HepG2 (cell line): Measurements from ENCODE around the gene COA4. TPM values are rescaled to one million over a fixed set of nuclear protein-coding genes. Genes with fewer than 3 reads are reported as not detected.

Experiments
- FUBP1 ChIP-seq: sonication (generic); formaldehyde crosslinking; IDR thresholded peaks from 2 replicates; pipeline ENCODE4 v1.5.1; 2020; ENCODE audit warnings: missing genetic modification reagents, mild to moderate bottlenecking, borderline replicate concordance
- HHEX ChIP-seq: IDR thresholded peaks from 2 replicates; pipeline ENCODE4 v1.6.1; 2016; ENCODE audit warnings: control low read depth
- IRF9 ChIP-seq: sonication (generic); formaldehyde crosslinking; IDR thresholded peaks from 2 replicates; pipeline ENCODE4 v1.8.0; 2022; ENCODE audit warnings: missing genetic modification reagents, mild to moderate bottlenecking, borderline replicate concordance
- IRX3 ChIP-seq: sonication (generic); formaldehyde crosslinking; IDR thresholded peaks from 2 replicates; pipeline ENCODE4 v1.8.1; 2023; ENCODE audit warnings: mild to moderate bottlenecking, low read depth, missing genetic modification reagents, borderline replicate concordance
- MAFK ChIP-seq, 2 experiments: IDR thresholded peaks in 1 of 2; conservative IDR thresholded peaks in 1 of 2; 2 replicates each; pipeline ENCODE4 v1.6.1; 2011; ENCODE audit warnings: improper control_type of control experiment in 2 of 2, low read length in 2 of 2
- MBNL3 ChIP-seq: fragments of 250-450 bp; sonication (Bioruptor Pico); conservative IDR thresholded peaks from 2 replicates; pipeline ENCODE4 v1.8.0; 2022; ENCODE audit warnings: mild to moderate bottlenecking, inconsistent platforms
- MEIS1 ChIP-seq: sonication (generic); formaldehyde crosslinking; IDR thresholded peaks from 2 replicates; pipeline ENCODE4 v1.9.0; 2021; ENCODE audit warnings: mild to moderate bottlenecking, missing genetic modification reagents, moderate library complexity, borderline replicate concordance
- NFATC3 ChIP-seq: sonication (generic); formaldehyde crosslinking; IDR thresholded peaks from 2 replicates; pipeline ENCODE4 v1.5.1; 2020; ENCODE audit warnings: mild to moderate bottlenecking, missing genetic modification reagents
- NR2C2 ChIP-seq: sonication (generic); formaldehyde crosslinking; IDR thresholded peaks from 2 replicates; pipeline ENCODE4 v1.4.0; 2020; ENCODE audit warnings: missing genetic modification reagents, mild to moderate bottlenecking, moderate library complexity, borderline replicate concordance
- PAWR ChIP-seq: sonication (generic); formaldehyde crosslinking; IDR thresholded peaks from 2 replicates; pipeline ENCODE4 v1.4.0; 2020; ENCODE audit warnings: missing genetic modification reagents, mild to moderate bottlenecking, borderline replicate concordance
- REST ChIP-seq, 2 experiments: IDR thresholded peaks; 2 replicates each; pipeline ENCODE4 v1.6.1; 2011 to 2012; ENCODE audit warnings: low read length in 2 of 2, borderline replicate concordance in 1 of 2, low read depth in 1 of 2, mild to moderate bottlenecking in 1 of 2, moderate library complexity in 1 of 2
- SMAD3 ChIP-seq: sonication (generic); formaldehyde crosslinking; IDR thresholded peaks from 2 replicates; pipeline ENCODE4 v1.4.0; 2020; ENCODE audit warnings: missing genetic modification reagents
- SOX5 ChIP-seq: IDR thresholded peaks from 2 replicates; pipeline ENCODE4 v1.6.1; 2016; ENCODE audit warnings: borderline replicate concordance
- SPEN ChIP-seq: sonication (generic); formaldehyde crosslinking; IDR thresholded peaks from 2 replicates; pipeline ENCODE4 v1.5.1; 2020; ENCODE audit warnings: low read depth, mild to moderate bottlenecking, missing genetic modification reagents
- THAP8 ChIP-seq: sonication (generic); formaldehyde crosslinking; IDR thresholded peaks from 2 replicates; pipeline ENCODE4 v1.5.1; 2020; ENCODE audit warnings: missing genetic modification reagents, mild to moderate bottlenecking, borderline replicate concordance
- ZNF510 ChIP-seq: sonication (generic); formaldehyde crosslinking; IDR thresholded peaks from 2 replicates; pipeline ENCODE4 v1.4.0; 2020; ENCODE audit warnings: low read depth, mild to moderate bottlenecking, missing genetic modification reagents
- ZNF570 ChIP-seq: sonication (generic); formaldehyde crosslinking; IDR thresholded peaks from 2 replicates; pipeline ENCODE4 v1.4.0; 2020; ENCODE audit warnings: mild to moderate bottlenecking, missing genetic modification reagents, borderline replicate concordance
- ZSCAN5A ChIP-seq: sonication (generic); formaldehyde crosslinking; IDR thresholded peaks from 2 replicates; pipeline ENCODE4 v1.8.0; 2022; ENCODE audit warnings: mild to moderate bottlenecking, missing genetic modification reagents, borderline replicate concordance
- polyA plus RNA-seq, 8 experiments: library from polyadenylated mRNA; depleted of rRNA in 3 of 8; stranded (reverse) in 7 of 8; unstranded in 1 of 8; fragments of >200 nt; fragmentation: Illumina TruSeq in 4 of 8; extraction: Trizol in 4 of 8; gene quantifications; 2 replicates each; pipeline versions ENCODE4 v1.2.1 to v1.2.3, GENCODE V29; 2011 to 2016; ENCODE audit warnings: low read depth in 4 of 8, missing spikeins in 1 of 8, mixed read lengths in 1 of 8; ENCODE audit not compliant: insufficient read depth in 1 of 8
- total RNA-seq, 5 experiments: library from RNA; depleted of rRNA; stranded (reverse); fragments of >200 nt; fragmentation: Illumina TruSeq; extraction: Trizol; gene quantifications; 2 replicates each; pipeline ENCODE4 v1.2.3, GENCODE V29; 2016; ENCODE audit warnings: low read depth in 1 of 5

The COA4 gene
- total and polyA plus RNA-seq, 2 of the 13 experiments (the other 11 are each of a cell fraction or from before 2014, with no cell fraction given) = 107 to 109 TPM

- peak in 1 of 2 experiments; percentile 49; a peak in 1 of 4 replicates for TF ChIP-seq REST (IDR thresholded peaks at IDR 0.05; ENCODE audit: borderline replicate concordance in 1 of 2, low read depth in 1 of 2, low read length in 2 of 2)
- peak; percentile 51; the same call in 1 of the 2 replicates for TF ChIP-seq ZSCAN5A (CRISPR knock-in tag)
- peak; percentile 88 for TF ChIP-seq SPEN (CRISPR knock-in tag)
- no peak for TF ChIP-seq HHEX (CRISPR knock-in tag)
- TF ChIP-seq NFATC3 = peak; percentile 81; the same call in 1 of the 2 replicates
- peak; percentile 65; the same call in 1 of the 2 replicates for TF ChIP-seq NR2C2 (CRISPR knock-in tag)
- TF ChIP-seq MEIS1 (CRISPR knock-in tag) = 0 out of 2 replicates have a peak, but pooled peaks have one; percentile 31
- TF ChIP-seq THAP8 (CRISPR knock-in tag) = no peak; the same call in 1 of the 2 replicates
- TF ChIP-seq SOX5 (CRISPR knock-in tag) = no peak; the same call in 1 of the 2 replicates
- peak; percentile 55; the same call in 1 of the 2 replicates for TF ChIP-seq ZNF510
- no peak for TF ChIP-seq IRX3 (CRISPR knock-in tag)
- TF ChIP-seq MAFK (conservative IDR thresholded peaks at IDR 0.05 in 1 of 2, IDR thresholded peaks at IDR 0.05 in 1 of 2; ENCODE audit: low read length in 2 of 2) = no peak
- TF ChIP-seq SMAD3 (CRISPR knock-in tag) = peak; percentile 24
- peak; percentile 77 for TF ChIP-seq IRF9
- TF ChIP-seq FUBP1 (CRISPR knock-in tag) = no peak
- TF ChIP-seq MBNL3 (CRISPR knock-in tag) = no peak
- no peak for TF ChIP-seq ZNF570 (CRISPR knock-in tag)
- TF ChIP-seq PAWR (CRISPR knock-in tag) = no peak
Observed at GRCh38 chr11:73876424-73877310, at the start of gene COA4, which contains the start of gene PAAF1 (continued).
